ENCODE results near the gene VANGL1.

The VANGL1 gene

GRCh38 chr1:115687744-115688143 is 46.0 kb downstream of the VANGL1 start:
- no peak overlapping the region for H3K4me2 ChIP-seq (ENCODE audit: low read length)
- no peaks in the 10 kb centered on the region for H3K79me2 ChIP-seq
- H3K36me3 ChIP-seq (ENCODE audit: control insufficient read depth, insufficient read depth, low read length) = no peaks in the 10 kb centered on the region
- H2AFZ ChIP-seq = no peak overlapping the region
- H3K27ac ChIP-seq = no peak overlapping the region
- H3K27me3 ChIP-seq (ENCODE audit: control insufficient read depth, insufficient read depth, low read length) = no peaks in the 10 kb centered on the region
- H3K4me1 ChIP-seq = no peaks in the 10 kb centered on the region
- H3K4me3 ChIP-seq (ENCODE audit: low read depth, low read length) = no peak overlapping the region
- no peak overlapping the region for H3K9ac ChIP-seq
- TF ChIP-seq CTCF (IDR thresholded peaks at IDR 0.05) = no peak
- H3K9me3 ChIP-seq (ENCODE audit: control insufficient read depth, low read length) = no peaks in the 10 kb centered on the region

GRCh38 chr1:115690972-115691371 is 49.2 kb downstream of the VANGL1 start:
- Histone ChIP-seq H3K27ac (no peak overlapping the region), H2AFZ (no peak overlapping the region), H3K27me3 (ENCODE audit: control insufficient read depth, insufficient read depth, low read length) (no peaks in the 10 kb centered on the region), H3K36me3 (ENCODE audit: control insufficient read depth, insufficient read depth, low read length) (no peaks in the 10 kb centered on the region), H3K9me3 (ENCODE audit: control insufficient read depth, low read length) (no peaks in the 10 kb centered on the region), H3K4me3 (ENCODE audit: low read depth, low read length) (no peak overlapping the region), H3K4me1 (no peaks in the 10 kb centered on the region), H3K79me2 (no peaks in the 10 kb centered on the region), H3K4me2 (ENCODE audit: low read length) (no peak overlapping the region), H3K9ac (no peak overlapping the region)
- TF ChIP-seq CTCF (IDR thresholded peaks at IDR 0.05) = no peak

- H3K9ac ChIP-seq = no peak overlapping the region
- no peaks in the 10 kb centered on the region for H3K79me2 ChIP-seq
- H3K27me3 ChIP-seq (ENCODE audit: control insufficient read depth, insufficient read depth, low read length) = no peaks in the 10 kb centered on the region
- H3K4me1 ChIP-seq = no peaks in the 10 kb centered on the region
- H3K9me3 ChIP-seq (ENCODE audit: control insufficient read depth, low read length) = no peaks in the 10 kb centered on the region
- H3K4me3 ChIP-seq (ENCODE audit: low read depth, low read length) = no peak overlapping the region
- no peak overlapping the region for H3K27ac ChIP-seq
- H3K36me3 ChIP-seq (ENCODE audit: control insufficient read depth, insufficient read depth, low read length) = no peaks in the 10 kb centered on the region
- H2AFZ ChIP-seq = no peak overlapping the region
- no peak overlapping the region for H3K4me2 ChIP-seq (ENCODE audit: low read length)
- no peak for TF ChIP-seq CTCF (IDR thresholded peaks at IDR 0.05)
These were observed 50.5 kb downstream of the VANGL1 start for GRCh38 chr1:115692224-115692623.

GRCh38 chr1:115694805-115695204 is 53.0 kb downstream of the VANGL1 start:
- no peak for TF ChIP-seq CTCF (IDR thresholded peaks at IDR 0.05)
- Histone ChIP-seq H3K4me2 (ENCODE audit: low read length) (no peak overlapping the region), H3K79me2 (no peaks in the 10 kb centered on the region), H3K36me3 (ENCODE audit: control insufficient read depth, insufficient read depth, low read length) (no peaks in the 10 kb centered on the region), H3K27ac (no peak overlapping the region), H3K4me1 (no peaks in the 10 kb centered on the region), H3K9me3 (ENCODE audit: control insufficient read depth, low read length) (no peaks in the 10 kb centered on the region), H3K27me3 (ENCODE audit: control insufficient read depth, insufficient read depth, low read length) (no peaks in the 10 kb centered on the region), H3K4me3 (ENCODE audit: low read depth, low read length) (no peak overlapping the region), H2AFZ (no peak overlapping the region), H3K9ac (no peak overlapping the region)

- no peaks in the 10 kb centered on the region for H3K36me3 ChIP-seq (ENCODE audit: control insufficient read depth, insufficient read depth, low read length)
- no peak for TF ChIP-seq CTCF (IDR thresholded peaks at IDR 0.05)
- no peak overlapping the region for H2AFZ ChIP-seq
- H3K4me3 ChIP-seq (ENCODE audit: low read depth, low read length) = no peak overlapping the region
- no peaks in the 10 kb centered on the region for H3K9me3 ChIP-seq (ENCODE audit: control insufficient read depth, low read length)
- no peak overlapping the region for H3K27ac ChIP-seq
- no peak overlapping the region for H3K9ac ChIP-seq
- H3K4me1 ChIP-seq = no peaks in the 10 kb centered on the region
- no peaks in the 10 kb centered on the region for H3K79me2 ChIP-seq
- no peak overlapping the region for H3K4me2 ChIP-seq (ENCODE audit: low read length)
- no peaks in the 10 kb centered on the region for H3K27me3 ChIP-seq (ENCODE audit: control insufficient read depth, insufficient read depth, low read length)
These were observed 55.8 kb downstream of the VANGL1 start for GRCh38 chr1:115697619-115698018.
